Prostate gland (tissue), 2 donors: ENCODE results near the gene SCYL1.

Experiments used
- CTCF ChIP-seq, 4 experiments: fragments of 200-600 bp in 2 of 4; fragments of 450-650 bp in 2 of 4; sonication (generic) in 2 of 4; IDR thresholded peaks; 1 replicate in 3 of 4; 2 replicates in 1 of 4; pipeline ENCODE4 v1.5.1; 2016 to 2019; ENCODE audit warnings: antibody characterized with exemption in 4 of 4, mild to moderate bottlenecking in 2 of 4, moderate library complexity in 2 of 4
- POLR2A ChIP-seq: fragments of 450-650 bp; IDR thresholded peaks from one replicate; pipeline ENCODE4 v1.6.1; 2016; ENCODE audit warnings: antibody characterized with exemption, mild to moderate bottlenecking
- POLR2AphosphoS5 ChIP-seq: sonication (generic); formaldehyde crosslinking; IDR thresholded peaks from one replicate; pipeline ENCODE4 v1.6.1; 2017; ENCODE audit warnings: antibody characterized with exemption

- no peak for TF ChIP-seq POLR2A
- TF ChIP-seq CTCF (IDR thresholded peaks at IDR 0.05) = no peak
- TF ChIP-seq POLR2AphosphoS5 = no peak
Observed at GRCh38 chr11:65529475-65530156, 4.7 kb downstream of the SCYL1 start.
